ENCODE data around the gene GRXCR1.

GRXCR1 gene

GRCh38 chr4:42942216-42942615 is 49.7 kb downstream of the GRXCR1 start:
- FAIRE-seq, result no peak

GRCh38 chr4:42945874-42946273 is 53.4 kb downstream of the GRXCR1 start:
- no peak for FAIRE-seq

GRCh38 chr4:42953321-42953720 is 60.8 kb downstream of the GRXCR1 start:
- FAIRE-seq, result no peak

- FAIRE-seq, result no peak
Measured at GRCh38 chr4:42954963-42955669, 62.6 kb downstream of the GRXCR1 start.

- FAIRE-seq, result no peak
Measured at GRCh38 chr4:42955746-42956505, 63.4 kb downstream of the GRXCR1 start.

- no peak for FAIRE-seq
Measured at GRCh38 chr4:42965326-42965725, 72.8 kb downstream of the GRXCR1 start.

GRCh38 chr4:42985976-42986375 is 93.5 kb downstream of the GRXCR1 start:
- no peak for FAIRE-seq

GRCh38 chr4:42995343-42995944 is 102.9 kb downstream of the GRXCR1 start:
- FAIRE-seq, result peak; percentile 69

- no peak for FAIRE-seq
Measured at GRCh38 chr4:43008793-43009192, 116.3 kb downstream of the GRXCR1 start.

- no peak for FAIRE-seq
Measured at GRCh38 chr4:43014256-43014655, 121.7 kb downstream of the GRXCR1 start.

GRCh38 chr4:43041632-43042031 is 149.1 kb downstream of the GRXCR1 start:
- FAIRE-seq, result no peak

GRCh38 chr4:43047058-43047457 is 154.5 kb downstream of the GRXCR1 start:
- FAIRE-seq, result no peak

GRCh38 chr4:43048570-43048969 is 156.1 kb downstream of the GRXCR1 start:
- FAIRE-seq, result no peak

- FAIRE-seq, result no peak
Measured at GRCh38 chr4:43049326-43049725, 156.8 kb downstream of the GRXCR1 start.

GRCh38 chr4:43066415-43066814 is 173.9 kb downstream of the GRXCR1 start:
- no peak for FAIRE-seq

- no peak for FAIRE-seq
Measured at GRCh38 chr4:43071069-43071468, 178.6 kb downstream of the GRXCR1 start.

Data from endometrium (tissue), 2 donors.